ENCODE results near the gene BPI.
"Not testable (repeated sequence)": the region's sequence is repeated elsewhere in the genome, so short reads cannot be mapped to it uniquely, and the experiment has no call there.

The BPI gene

DNA sequence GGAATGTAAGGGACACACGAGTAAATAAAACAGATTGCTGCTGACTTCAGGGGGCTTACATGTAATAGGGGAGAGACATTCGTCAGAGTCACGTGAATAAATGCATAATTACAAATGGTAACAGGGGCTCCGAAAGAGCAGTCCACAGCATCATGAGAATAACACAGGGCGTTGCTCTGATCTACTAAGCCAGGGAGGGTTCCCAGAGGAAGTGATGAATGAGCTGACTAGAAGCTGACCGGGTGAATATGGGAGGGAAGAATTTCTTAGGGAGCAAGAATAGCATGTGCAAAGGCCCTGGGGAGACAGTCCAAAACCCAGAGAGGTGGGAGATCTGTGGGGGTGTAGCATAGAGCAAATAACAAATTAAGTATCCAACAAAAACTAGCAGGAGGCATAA lies 2.4 kb downstream of the BPI start:
- no peak for DNase-seq

DNA sequence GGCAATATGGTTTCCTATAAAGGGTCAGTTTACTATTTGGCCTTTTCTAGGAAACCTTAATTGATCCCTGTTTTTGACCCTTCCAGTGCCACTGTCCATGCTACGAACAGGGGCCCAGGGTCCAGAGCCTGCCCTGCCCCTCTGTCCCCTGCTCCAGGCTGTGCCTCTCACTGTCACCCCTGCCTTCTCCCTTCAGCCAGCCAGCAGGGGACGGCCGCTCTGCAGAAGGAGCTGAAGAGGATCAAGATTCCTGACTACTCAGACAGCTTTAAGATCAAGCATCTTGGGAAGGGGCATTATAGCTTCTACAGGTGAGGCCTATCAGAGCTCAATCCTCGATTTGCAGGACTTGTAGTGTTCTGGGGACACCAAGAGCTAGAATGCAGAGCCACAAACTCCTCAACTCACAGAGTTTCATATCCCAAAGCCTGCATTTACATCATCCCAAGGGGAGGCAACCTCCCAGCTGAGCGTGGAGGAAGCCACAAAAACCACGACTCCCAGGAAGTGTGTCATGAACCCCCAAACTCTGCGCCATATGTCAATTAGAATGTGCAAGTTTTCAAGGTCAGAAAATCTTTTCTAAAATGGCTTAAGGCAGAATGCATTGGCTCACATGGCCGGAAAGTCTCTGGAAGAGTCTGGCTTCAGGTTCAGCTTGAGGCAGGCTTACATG lies 3.6 kb downstream of the BPI start:
- DNase-seq = no peak

DNA sequence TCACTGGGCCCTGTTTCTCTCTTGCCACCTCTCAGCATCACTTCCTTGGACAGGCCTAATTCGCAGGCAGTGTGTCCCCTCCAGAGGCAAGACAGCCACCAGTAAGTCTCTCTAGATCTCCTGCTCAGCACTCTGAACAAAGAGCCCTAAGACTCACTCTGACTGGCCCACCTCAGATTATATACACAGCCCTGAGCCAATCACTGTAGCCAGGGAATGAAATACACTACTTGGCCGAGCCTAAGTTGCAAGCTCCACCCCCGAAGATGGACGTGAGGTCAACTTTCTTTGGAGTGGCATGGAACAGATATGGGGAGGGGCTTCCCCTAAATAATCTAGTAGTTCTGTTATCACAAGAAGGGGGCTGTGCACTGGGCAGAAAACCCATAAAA lies 4.1 kb downstream of the BPI start:
- DNase-seq = no peak

- no peak for DNase-seq
Observed at GRCh38 chr20:38308447-38308846, 4.5 kb downstream of the BPI start.

GRCh38 chr20:38311091-38311490 lies 7.1 kb downstream of the BPI start:
- no peak for DNase-seq

DNA sequence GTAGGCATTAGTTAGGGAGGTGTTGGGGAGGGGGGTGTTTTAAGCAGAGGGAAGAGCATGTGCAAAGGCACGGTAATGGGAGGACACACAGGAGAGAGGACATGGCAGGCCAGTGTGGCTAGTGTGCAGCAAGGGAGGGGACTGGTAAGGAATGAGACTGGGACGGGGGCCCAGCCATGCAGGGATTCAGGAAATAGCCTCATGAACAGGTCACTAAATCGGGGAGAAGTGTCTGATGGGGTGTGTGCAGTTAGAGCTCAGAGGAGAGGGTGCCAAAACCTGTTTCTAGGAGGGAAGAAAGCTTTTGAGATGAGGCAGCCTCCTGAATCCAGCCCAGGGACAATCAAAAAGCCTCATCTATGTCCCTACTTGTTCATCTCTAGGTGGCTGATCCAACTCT lies 7.5 kb downstream of the BPI start:
- no peak for DNase-seq

- DNase-seq = no peak
Observed at GRCh38 chr20:38313676-38314075, 9.7 kb downstream of the BPI start.

GRCh38 chr20:38314350-38314749 lies 10.4 kb downstream of the BPI start:
- not testable (repeated sequence) for DNase-seq

GRCh38 chr20:38315290-38315966 lies 11.5 kb downstream of the BPI start:
- no peak for DNase-seq

DNA sequence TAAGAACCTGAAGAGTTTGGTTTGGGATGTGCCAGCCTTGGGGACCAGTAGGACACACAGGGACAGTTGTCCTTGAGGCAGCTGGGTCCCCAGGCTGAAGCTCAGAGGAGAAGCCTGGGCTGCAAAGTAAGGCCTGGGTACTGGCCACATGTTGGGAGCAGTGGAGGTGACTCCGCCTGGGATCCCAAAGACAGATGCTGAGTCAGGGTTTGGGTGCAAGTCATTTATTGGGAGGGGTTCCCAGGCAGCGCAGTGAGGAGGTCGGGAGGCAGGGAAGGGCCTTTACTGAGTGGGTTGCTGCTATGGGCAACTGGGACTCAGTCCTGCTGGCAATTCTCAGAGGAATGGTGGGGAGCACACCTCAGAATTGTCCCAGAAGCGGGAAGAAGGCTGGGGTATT lies 12.4 kb downstream of the BPI start:
- no peak for DNase-seq

DNA sequence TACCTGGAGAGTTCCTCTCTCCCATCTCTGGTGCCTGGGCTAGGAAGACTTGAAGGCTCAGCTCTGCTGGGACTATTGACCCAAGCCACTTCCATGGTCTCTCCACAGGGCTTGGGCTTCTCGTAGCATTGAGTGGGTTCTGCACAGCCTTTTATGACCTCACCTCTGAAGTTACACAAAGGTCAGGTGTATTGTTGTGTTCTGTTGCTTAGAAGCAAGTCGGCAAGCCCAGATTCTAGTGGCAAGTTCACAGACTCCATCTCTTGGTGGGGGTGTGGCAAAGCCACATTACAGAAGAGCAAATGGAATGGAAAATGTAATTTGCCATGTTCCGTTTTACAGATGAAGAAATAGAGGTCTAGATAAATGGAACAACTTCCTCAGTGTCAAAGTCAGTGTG lies 13.5 kb downstream of the BPI start:
- no peak for DNase-seq

- DNase-seq = no peak
Observed at GRCh38 chr20:38320221-38320620, 16.3 kb downstream of the BPI start.

- DNase-seq = no peak
Observed at GRCh38 chr20:38321959-38322598, 18.1 kb downstream of the BPI start.

- DNase-seq = no peak
Observed at GRCh38 chr20:38324159-38324558, 20.2 kb downstream of the BPI start.

GRCh38 chr20:38325167-38325566 lies 21.2 kb downstream of the BPI start:
- DNase-seq = no peak

- no peak for DNase-seq
Observed at GRCh38 chr20:38325905-38326304, 21.9 kb downstream of the BPI start.

- DNase-seq = no peak
Observed at GRCh38 chr20:38326309-38326708, 22.4 kb downstream of the BPI start.

DNA sequence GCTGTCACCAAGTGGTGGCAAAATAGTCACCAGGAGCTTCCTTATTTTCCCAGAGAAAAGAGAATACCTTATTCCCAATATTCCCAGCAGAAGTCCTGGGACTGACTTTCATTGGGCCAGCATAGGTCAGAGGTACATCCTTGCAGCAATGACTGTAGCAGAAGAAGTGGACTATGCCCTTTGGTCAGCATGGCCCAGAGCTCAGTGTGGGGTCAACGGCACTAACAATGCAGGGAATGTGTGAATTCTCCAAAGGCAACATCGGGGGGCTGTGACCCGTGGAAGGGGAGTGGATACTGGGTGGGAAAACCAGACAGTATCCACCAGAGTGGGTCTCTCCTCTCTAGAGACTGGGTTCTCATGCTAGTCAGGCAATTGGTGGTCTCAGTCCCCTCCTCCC lies 26.7 kb downstream of the BPI start:
- DNase-seq = no peak

GRCh38 chr20:38331245-38331644 lies 27.3 kb downstream of the BPI start:
- DNase-seq = no peak

- DNase-seq = no peak
Observed at GRCh38 chr20:38331814-38332213, 27.9 kb downstream of the BPI start.

- no peak for DNase-seq
Observed at GRCh38 chr20:38334016-38334415, 30.1 kb downstream of the BPI start.

DNA sequence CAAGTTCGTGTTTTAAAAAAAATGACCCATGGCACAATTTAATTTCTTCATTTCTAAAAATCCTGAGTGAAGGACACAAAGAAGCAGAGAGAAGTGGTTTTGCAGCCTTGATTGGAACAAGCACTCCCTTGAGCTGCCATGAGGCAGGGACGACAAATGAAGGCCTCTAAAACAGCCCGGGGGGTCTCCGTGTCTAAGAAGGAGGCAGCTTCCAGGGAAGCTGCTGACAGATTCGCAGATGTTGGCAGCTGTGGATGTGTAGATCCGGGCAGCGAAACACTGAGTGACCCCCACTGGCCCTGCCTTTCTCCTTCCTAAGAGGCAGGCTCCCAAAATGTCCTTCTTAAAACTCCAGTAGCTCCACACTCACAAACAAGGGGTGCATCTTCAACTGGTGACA lies 32.8 kb downstream of the BPI start:
- DNase-seq = no peak

- DNase-seq = no peak
Observed at GRCh38 chr20:38337561-38338140, 33.7 kb downstream of the BPI start.
